Gastroesophageal sphincter (tissue), 3 donors: ENCODE measurements around the gene CD93.

Source experiments
- CTCF ChIP-seq, 4 experiments: fragments of 200-600 bp in 2 of 4; fragments of 450-650 bp in 2 of 4; sonication (generic) in 1 of 4; IDR thresholded peaks; one replicate each; pipeline ENCODE4 v1.5.1; 2017 to 2019; ENCODE audit warnings: antibody characterized with exemption in 4 of 4, mild to moderate bottlenecking in 2 of 4, moderate library complexity in 2 of 4
- POLR2A ChIP-seq, 2 donors: fragments of 450-650 bp; IDR thresholded peaks; one replicate each; pipeline ENCODE4 v1.6.1; 2017; ENCODE audit warnings: antibody characterized with exemption in 2 of 2, mild to moderate bottlenecking in 2 of 2, moderate library complexity in 1 of 2

- TF ChIP-seq CTCF (IDR thresholded peaks at IDR 0.05) (no peak), POLR2A (IDR thresholded peaks at IDR 0.05) (peak in 1 of 2 donors; percentile 12)
Observed at GRCh38 chr20:23084845-23085365, 1.2 kb downstream of the CD93 start.
